HCT116 (cell line): ENCODE data around the gene HSD3B2. TPM values are rescaled to one million over a fixed set of nuclear protein-coding genes. Genes with fewer than 3 reads are reported as not detected.

Experiments
- ATAC-seq: fragments of 200-7000 bp; cut with Tn5 transposase; 2 replicates; pipeline ENCODE4 v1.9.1; 2020; ENCODE audit warnings: mild to moderate bottlenecking, moderate library complexity
- BruUV-seq: library from RNA; stranded (reverse); fragments of 400-500 nt; replicated peaks from 2 replicates; lab custom pipeline; 2021; lab: Mats Ljungman, UMichigan
- CTCF ChIA-PET: fragments of 300-600 bp; sonication (Branson Sonifier 250); formaldehyde crosslinking; loops from one replicate; lab custom pipeline; 2021; ENCODE audit warnings: antibody characterized with exemption; lab: Charles Lee
- POLR2A ChIA-PET: fragments of 300-600, 350-600 bp; sonication (Branson Sonifier 250); formaldehyde crosslinking; loops from one replicate; lab custom pipeline; 2021; ENCODE audit warnings: antibody characterized with exemption; lab: Charles Lee
- RAD21 ChIA-PET, 2 experiments: fragments of 300-600 bp; sonication (Branson Sonifier 250); formaldehyde crosslinking; loops; one replicate each; lab custom pipeline; 2023; ENCODE audit warnings: low total read pairs in 2 of 2; ENCODE audit not compliant: uncharacterized antibody in 2 of 2, unreplicated experiment in 2 of 2, low non-redundant PET in 1 of 2; lab: Charles Lee
- DNase-seq: peaks from one replicate; pipeline ENCODE4 v3.0.0-alpha.2; 2010; ENCODE audit warnings: low read depth, low spot score
- H2AFZ ChIP-seq: fragments of 200-600 bp; shearing (Covaris generic), sonication (generic); 2 replicates; pipeline ENCODE4 v1.6.1; 2017; ENCODE audit warnings: low read depth, mixed run types, mixed read lengths, antibody characterized with exemption, low read length; ENCODE audit not compliant: poor library complexity, severe bottlenecking
- H3K27ac ChIP-seq: 2 replicates; pipeline ENCODE4 v1.5.1; 2012; ENCODE audit warnings: low read depth, low read length
- H3K27me3 ChIP-seq: fragments of 200-600 bp; sonication (generic); 2 replicates; pipeline ENCODE4 v1.6.1; 2016; ENCODE audit warnings: mixed run types, low read length, mixed read lengths; ENCODE audit not compliant: insufficient read depth
- H3K36me3 ChIP-seq, 2 experiments: fragments of 200-500 bp in 1 of 2; fragments of 200-600 bp in 1 of 2; sonication (Bioruptor generic) in 1 of 2; sonication (generic) in 1 of 2; 2 replicates each; pipeline versions ENCODE4 v1.5.1 to v1.6.1; 2014 to 2016; ENCODE audit warnings: low read length in 2 of 2, inconsistent platforms in 1 of 2, mixed read lengths in 1 of 2, mixed run types in 1 of 2; ENCODE audit not compliant: insufficient read depth in 2 of 2, control insufficient read depth in 1 of 2
- H3K4me1 ChIP-seq, 2 experiments: fragments of 200-600 bp in 1 of 2; sonication (generic) in 1 of 2; 2 replicates each; pipeline versions ENCODE4 v1.5.1 to v1.6.1; 2012 to 2017; ENCODE audit warnings: low read length in 2 of 2, inconsistent platforms in 1 of 2, mild to moderate bottlenecking in 1 of 2, mixed read lengths in 1 of 2, mixed run types in 1 of 2, moderate library complexity in 1 of 2; ENCODE audit not compliant: insufficient read depth in 2 of 2, control insufficient read depth in 1 of 2
- H3K4me2 ChIP-seq: fragments of 200-600 bp; sonication (generic); 2 replicates; pipeline ENCODE4 v1.6.1; 2017; ENCODE audit warnings: mixed run types, low read length, mixed read lengths
- H3K4me3 ChIP-seq, 2 experiments: fragments of 200-600 bp in 1 of 2; sonication (generic) in 1 of 2; replicated peaks in 1 of 2; 2 replicates each; pipeline ENCODE4 v1.5.1; 2011 to 2016; ENCODE audit warnings: low read length in 2 of 2, control low read depth in 1 of 2, low read depth in 1 of 2, mild to moderate bottlenecking in 1 of 2, mixed read lengths in 1 of 2, mixed run types in 1 of 2
- H3K79me2 ChIP-seq: fragments of 200-600 bp; sonication (generic); 2 replicates; pipeline ENCODE4 v1.6.1; 2017; ENCODE audit warnings: mild to moderate bottlenecking, mixed run types, low read length, moderate library complexity, mixed read lengths; ENCODE audit not compliant: insufficient read depth
- H3K9ac ChIP-seq: fragments of 200-600 bp; sonication (generic); 2 replicates; pipeline ENCODE4 v1.6.1; 2016; ENCODE audit warnings: low read length, mixed read lengths
- H3K9me2 ChIP-seq: fragments of 200-600 bp; sonication (generic), shearing (Covaris generic); 2 replicates; pipeline ENCODE4 v1.6.1; 2017; ENCODE audit warnings: mixed run types, mild to moderate bottlenecking, moderate library complexity; ENCODE audit not compliant: insufficient read depth
- H3K9me3 ChIP-seq, 2 experiments: fragments of 200-500 bp in 1 of 2; fragments of 200-600 bp in 1 of 2; sonication (Bioruptor generic) in 1 of 2; sonication (generic) in 1 of 2; 2 replicates each; pipeline ENCODE4 v1.6.1; 2014 to 2017; ENCODE audit warnings: low read length in 2 of 2, mixed read lengths in 2 of 2, inconsistent platforms in 1 of 2, low read depth in 1 of 2, mild to moderate bottlenecking in 1 of 2, mixed run types in 1 of 2, moderate library complexity in 1 of 2; ENCODE audit not compliant: control insufficient read depth in 1 of 2, insufficient read depth in 1 of 2
- H4K20me1 ChIP-seq: fragments of 200-600 bp; sonication (generic), shearing (Covaris generic); 2 replicates; pipeline ENCODE4 v1.6.1; 2017; ENCODE audit warnings: mixed run types, mild to moderate bottlenecking, moderate library complexity; ENCODE audit not compliant: insufficient read depth
- CEBPB ChIP-seq: IDR thresholded peaks from 2 replicates; pipeline ENCODE4 v1.6.1; 2012; ENCODE audit warnings: low read depth
- ELF1 ChIP-seq: IDR thresholded peaks from 2 replicates; pipeline ENCODE4 v1.6.1; 2012; ENCODE audit warnings: low read depth, borderline replicate concordance
- EZH2 ChIP-seq: fragments of 200-600 bp; sonication (generic); IDR thresholded peaks from 2 replicates; pipeline ENCODE4 v1.6.1; 2017; ENCODE audit warnings: antibody characterized with exemption, mixed run types
- EZH2phosphoT487 ChIP-seq: fragments of 200-600 bp; IDR thresholded peaks from 2 replicates; pipeline ENCODE4 v1.6.1; 2018; ENCODE audit warnings: antibody characterized with exemption, borderline replicate concordance
- JUND ChIP-seq: IDR thresholded peaks from 2 replicates; pipeline ENCODE4 v1.6.1; 2012
- POLR2AphosphoS5 ChIP-seq: IDR thresholded peaks from 2 replicates; pipeline ENCODE4 v1.6.1; 2011; ENCODE audit warnings: mild to moderate bottlenecking, low read depth, low read length, moderate library complexity
- RAD21 ChIP-seq: IDR thresholded peaks from 2 replicates; pipeline ENCODE4 v1.6.1; 2012; ENCODE audit warnings: low read depth, mild to moderate bottlenecking
- SIN3A ChIP-seq: IDR thresholded peaks from 2 replicates; pipeline ENCODE4 v1.6.1; 2012; ENCODE audit warnings: low read depth
- SRF ChIP-seq: IDR thresholded peaks from 2 replicates; pipeline ENCODE4 v1.6.1; 2012; ENCODE audit warnings: low read depth
- TCF7L2 ChIP-seq: IDR thresholded peaks from 2 replicates; pipeline ENCODE4 v1.7.0; 2011; ENCODE audit warnings: borderline replicate concordance, inconsistent platforms; ENCODE audit not compliant: insufficient read depth, insufficient read length; ENCODE audit errors: extremely low read depth
- YY1 ChIP-seq: IDR thresholded peaks from 2 replicates; pipeline ENCODE4 v1.6.1; 2011; ENCODE audit warnings: low read length, low read depth, moderate library complexity, mild to moderate bottlenecking; ENCODE audit not compliant: insufficient replicate concordance; ENCODE audit errors: extremely low read depth
- ZFX ChIP-seq: fragments of 450-650 bp; IDR thresholded peaks from 2 replicates; pipeline ENCODE4 v1.6.1; 2017
- ZNF274 ChIP-seq: fragments of 200-500 bp; sonication (Bioruptor generic); IDR thresholded peaks from 2 replicates; pipeline ENCODE4 v1.6.1; 2014; ENCODE audit warnings: mild to moderate bottlenecking, low read depth, low read length, inconsistent platforms
- intact Hi-C: fragments of 100-400 bp; cut with micrococcal nuclease; formaldehyde crosslinking; loops from 2 replicates; pipeline ENCODE4 v1.10.0; 2022
- total RNA-seq: library from RNA; stranded (reverse); gene quantifications from one replicate; pipeline ENCODE4 v1.2.1, GENCODE V29; 2021; ENCODE audit not compliant: unreplicated experiment
- TF ChIP-seq, protein P1 (sequence below): IDR thresholded peaks from 2 replicates; pipeline ENCODE4 v1.6.1; 2012
- TF ChIP-seq, protein P2 (sequence below): IDR thresholded peaks from 2 replicates; pipeline ENCODE4 v1.6.1; 2012
- TF ChIP-seq, protein P3 (sequence below): IDR thresholded peaks from 2 replicates; pipeline ENCODE4 v1.6.1; 2012; ENCODE audit warnings: low read depth

HSD3B2 gene
- total RNA-seq, 1 experiment from 2014 or later, result 1.4 TPM

DNA sequence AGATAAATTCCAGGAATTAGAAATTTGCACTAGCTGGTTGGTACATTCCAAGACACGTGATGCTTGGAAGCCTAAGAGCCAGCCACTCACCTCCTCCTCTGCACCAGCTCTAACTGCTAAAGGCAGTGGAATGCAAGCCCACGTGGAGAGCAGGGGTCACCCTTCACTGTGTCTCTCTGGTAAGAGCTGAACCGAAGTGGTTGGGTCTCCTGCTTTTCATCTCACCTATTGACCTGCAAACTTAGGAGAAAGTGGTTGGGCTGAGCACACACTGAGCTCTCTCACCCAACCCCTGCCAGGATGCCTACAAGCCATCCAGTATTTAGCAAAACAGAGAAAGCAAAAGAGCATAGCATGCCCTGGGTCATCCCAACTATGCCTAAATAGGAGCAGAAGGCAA is 27.1 kb upstream of the HSD3B2 start:
- ChIA-PET RAD21 (no interaction called here), CTCF (no interaction called here), POLR2A (no interaction called here)
- no peak overlapping the region for H3K4me3 ChIP-seq
- ATAC-seq (no peak), DNase-seq (no peak)
- H4K20me1 ChIP-seq, result no peaks in the 10 kb centered on the region
- H3K9me2 ChIP-seq, result no peaks in the 10 kb centered on the region
- no peak overlapping the region for H3K9ac ChIP-seq
- H3K36me3 ChIP-seq, result no peaks in the 10 kb centered on the region
- H3K9me3 ChIP-seq, result no peaks in the 10 kb centered on the region
- no TSS peak for BruUV-seq
- no peak overlapping the region for H3K4me2 ChIP-seq
- H3K27ac ChIP-seq, result no peak overlapping the region
- no peaks in the 10 kb centered on the region for H3K27me3 ChIP-seq
- no peaks in the 10 kb centered on the region for H3K79me2 ChIP-seq
- no peaks in the 10 kb centered on the region for H3K4me1 ChIP-seq
- intact Hi-C loops, result no loop called here
- no peak overlapping the region for H2AFZ ChIP-seq
- TF ChIP-seq SIN3A (no peak), CEBPB (no peak), EZH2 (no peak), ZNF274 (no peak), TCF7L2 (no peak), RAD21 (no peak), SRF (no peak), POLR2AphosphoS5 (no peak), ELF1 (no peak), ZFX (no peak)
- TF ChIP-seq, protein P1, sequence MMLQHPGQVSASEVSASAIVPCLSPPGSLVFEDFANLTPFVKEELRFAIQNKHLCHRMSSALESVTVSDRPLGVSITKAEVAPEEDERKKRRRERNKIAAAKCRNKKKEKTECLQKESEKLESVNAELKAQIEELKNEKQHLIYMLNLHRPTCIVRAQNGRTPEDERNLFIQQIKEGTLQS, result no peak

DNA sequence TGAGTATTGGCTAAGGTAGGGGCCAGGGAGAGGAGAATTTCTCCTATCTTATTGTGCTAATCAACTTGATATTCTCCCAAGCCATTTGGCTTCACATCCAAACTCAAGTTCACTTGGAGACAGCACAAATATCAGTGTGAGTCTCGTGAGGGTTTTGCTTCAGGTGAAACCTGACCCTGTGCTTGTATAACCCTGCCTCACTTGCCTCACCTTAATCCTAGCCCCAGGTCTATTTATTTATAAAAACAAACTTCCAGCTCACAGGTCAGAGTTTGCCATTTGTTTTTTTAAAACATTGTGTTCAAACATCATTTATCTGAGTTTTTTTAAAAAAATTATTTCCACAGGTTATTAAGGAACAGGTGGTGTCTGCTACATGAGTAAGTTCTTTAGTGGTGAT is 26.5 kb upstream of the HSD3B2 start:
- H3K4me1 ChIP-seq, result no peaks in the 10 kb centered on the region
- intact Hi-C loops, result no loop called here
- ChIA-PET CTCF (no interaction called here), POLR2A (no interaction called here), RAD21 (no interaction called here)
- H3K27ac ChIP-seq, result no peak overlapping the region
- H4K20me1 ChIP-seq, result no peaks in the 10 kb centered on the region
- H3K9ac ChIP-seq, result no peak overlapping the region
- no TSS peak for BruUV-seq
- DNase-seq (no peak), ATAC-seq (no peak)
- H2AFZ ChIP-seq, result no peak overlapping the region
- H3K4me2 ChIP-seq, result no peak overlapping the region
- H3K27me3 ChIP-seq, result no peaks in the 10 kb centered on the region
- no peak overlapping the region for H3K4me3 ChIP-seq
- H3K9me2 ChIP-seq, result no peaks in the 10 kb centered on the region
- no peaks in the 10 kb centered on the region for H3K79me2 ChIP-seq
- no peaks in the 10 kb centered on the region for H3K9me3 ChIP-seq
- H3K36me3 ChIP-seq, result no peaks in the 10 kb centered on the region
- TF ChIP-seq EZH2phosphoT487, result no peak
- TF ChIP-seq SIN3A, result no peak
- no peak for TF ChIP-seq YY1
- TF ChIP-seq CEBPB, result no peak
- TF ChIP-seq, protein P1, result no peak
- TF ChIP-seq JUND, result no peak
- TF ChIP-seq, protein P2, sequence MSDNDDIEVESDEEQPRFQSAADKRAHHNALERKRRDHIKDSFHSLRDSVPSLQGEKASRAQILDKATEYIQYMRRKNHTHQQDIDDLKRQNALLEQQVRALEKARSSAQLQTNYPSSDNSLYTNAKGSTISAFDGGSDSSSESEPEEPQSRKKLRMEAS, result no peak
- TF ChIP-seq, protein P3, sequence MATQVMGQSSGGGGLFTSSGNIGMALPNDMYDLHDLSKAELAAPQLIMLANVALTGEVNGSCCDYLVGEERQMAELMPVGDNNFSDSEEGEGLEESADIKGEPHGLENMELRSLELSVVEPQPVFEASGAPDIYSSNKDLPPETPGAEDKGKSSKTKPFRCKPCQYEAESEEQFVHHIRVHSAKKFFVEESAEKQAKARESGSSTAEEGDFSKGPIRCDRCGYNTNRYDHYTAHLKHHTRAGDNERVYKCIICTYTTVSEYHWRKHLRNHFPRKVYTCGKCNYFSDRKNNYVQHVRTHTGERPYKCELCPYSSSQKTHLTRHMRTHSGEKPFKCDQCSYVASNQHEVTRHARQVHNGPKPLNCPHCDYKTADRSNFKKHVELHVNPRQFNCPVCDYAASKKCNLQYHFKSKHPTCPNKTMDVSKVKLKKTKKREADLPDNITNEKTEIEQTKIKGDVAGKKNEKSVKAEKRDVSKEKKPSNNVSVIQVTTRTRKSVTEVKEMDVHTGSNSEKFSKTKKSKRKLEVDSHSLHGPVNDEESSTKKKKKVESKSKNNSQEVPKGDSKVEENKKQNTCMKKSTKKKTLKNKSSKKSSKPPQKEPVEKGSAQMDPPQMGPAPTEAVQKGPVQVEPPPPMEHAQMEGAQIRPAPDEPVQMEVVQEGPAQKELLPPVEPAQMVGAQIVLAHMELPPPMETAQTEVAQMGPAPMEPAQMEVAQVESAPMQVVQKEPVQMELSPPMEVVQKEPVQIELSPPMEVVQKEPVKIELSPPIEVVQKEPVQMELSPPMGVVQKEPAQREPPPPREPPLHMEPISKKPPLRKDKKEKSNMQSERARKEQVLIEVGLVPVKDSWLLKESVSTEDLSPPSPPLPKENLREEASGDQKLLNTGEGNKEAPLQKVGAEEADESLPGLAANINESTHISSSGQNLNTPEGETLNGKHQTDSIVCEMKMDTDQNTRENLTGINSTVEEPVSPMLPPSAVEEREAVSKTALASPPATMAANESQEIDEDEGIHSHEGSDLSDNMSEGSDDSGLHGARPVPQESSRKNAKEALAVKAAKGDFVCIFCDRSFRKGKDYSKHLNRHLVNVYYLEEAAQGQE, result no peak
- no peak for TF ChIP-seq TCF7L2
